UCSD-AML1 (cell line): Measurements from ENCODE around the gene ZSCAN10.

Experiments used
- DNase-seq: peaks from one replicate; lab custom pipeline; 2025; ENCODE audit not compliant: unreplicated experiment; lab: John Stamatoyannopoulos, UW

Gene ZSCAN10

GRCh38 chr16:3112058-3112880 is 13.2 kb upstream of the ZSCAN10 start, which contains the start of gene ZNF205:
Gene ZNF205 (plus strand): TSS chr16:3112586. CDS start chr16:3113431, 845 bp downstream.
- DNase-seq: no peak

- peak; percentile 89 for DNase-seq
Observed at GRCh38 chr16:3106205-3106928, 7.3 kb upstream of the ZSCAN10 start.

GRCh38 chr16:3101841-3102470 is 2.9 kb upstream of the ZSCAN10 start:
- peak; percentile 77 for DNase-seq

GRCh38 chr16:3101018-3101840 is 2.1 kb upstream of the ZSCAN10 start:
- DNase-seq: peak; percentile 47

- DNase-seq: peak; percentile 96
Observed at GRCh38 chr16:3099732-3100499, 822 bp upstream of the ZSCAN10 start.

- DNase-seq: no peak
Observed at GRCh38 chr16:3099395-3099731, 269 bp upstream of the ZSCAN10 start.

GRCh38 chr16:3097266-3097665 is 1.8 kb downstream of the ZSCAN10 start:
- DNase-seq: no peak

- no peak for DNase-seq
Observed at GRCh38 chr16:3096362-3096761, 2.7 kb downstream of the ZSCAN10 start.

GRCh38 chr16:3095869-3096268 is 3.2 kb downstream of the ZSCAN10 start:
- DNase-seq: peak; percentile 44

- peak; percentile 26 for DNase-seq
Observed at GRCh38 chr16:3094289-3095027, 4.6 kb downstream of the ZSCAN10 start.

- DNase-seq: no peak
Observed at GRCh38 chr16:3092501-3092941, 6.6 kb downstream of the ZSCAN10 start.

- DNase-seq: no peak
Observed at GRCh38 chr16:3091551-3091950, 7.5 kb downstream of the ZSCAN10 start.

- DNase-seq: no peak
Observed at GRCh38 chr16:3089717-3090592, 9.1 kb downstream of the ZSCAN10 start.

GRCh38 chr16:3088925-3089716 is 10.0 kb downstream of the ZSCAN10 start:
- no peak for DNase-seq

- DNase-seq: no peak
Observed at GRCh38 chr16:3088450-3088849, 10.6 kb downstream of the ZSCAN10 start.

GRCh38 chr16:3087243-3088235 is 11.6 kb downstream of the ZSCAN10 start:
- peak; percentile 74 for DNase-seq
